Activated gamma-delta T cell treated with anti-CD3 and anti-CD28 coated beads, Interleukin-2, amount 50 U/mL, for 16 hours (primary cell): Measurements from ENCODE around the gene OR10AD1.
"Not testable (repeated sequence)": the region's sequence is repeated elsewhere in the genome, so short reads cannot be mapped to it uniquely, and the experiment has no call there.

Source experiments
- DNase-seq: peaks from one replicate; pipeline ENCODE4 v3.0.0-alpha.2; 2020; ENCODE audit warnings: low read depth

The OR10AD1 gene

DNA sequence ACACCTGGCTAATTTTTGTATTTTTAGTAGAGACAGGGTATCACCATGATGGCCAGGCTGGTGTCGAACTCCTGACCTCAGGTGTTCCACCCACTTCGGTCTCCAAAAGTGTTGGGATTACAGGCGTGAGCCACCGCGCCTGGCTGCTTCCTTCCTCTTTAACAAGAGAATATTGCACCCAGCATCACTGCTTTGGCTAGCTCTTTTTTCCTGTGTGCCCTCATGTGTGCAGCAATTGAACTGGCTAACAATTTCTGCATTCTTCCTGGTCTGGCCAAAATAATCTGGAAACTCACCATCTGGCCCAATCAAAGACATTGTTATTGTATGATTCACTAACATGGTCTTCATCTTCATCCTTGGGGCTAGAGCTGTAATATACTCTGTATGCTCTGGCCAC lies 43.0 kb downstream of the OR10AD1 start:
- no peak for DNase-seq

DNA sequence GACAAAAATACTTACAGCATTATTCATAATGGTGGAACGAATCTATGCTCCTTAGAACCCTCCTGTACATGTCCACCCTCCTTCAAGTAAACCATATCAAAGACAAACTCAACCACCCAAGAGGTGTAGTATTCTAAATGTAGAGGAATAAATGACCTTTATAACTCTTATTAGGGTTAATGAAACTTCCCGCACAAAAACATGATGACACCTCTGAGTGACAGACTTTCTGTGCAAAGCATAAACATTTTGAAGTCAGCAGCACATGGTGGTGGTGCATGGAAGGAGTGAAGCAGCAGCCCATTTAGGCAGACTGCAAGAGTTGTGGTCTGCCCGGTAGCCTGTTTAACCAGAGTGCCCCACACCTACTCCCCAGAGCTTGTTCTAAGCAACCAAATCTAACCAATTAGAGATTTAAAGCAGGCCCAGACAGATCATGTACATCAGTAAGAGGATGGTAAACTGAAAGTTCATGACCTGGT lies 45.2 kb downstream of the OR10AD1 start:
- no peak for DNase-seq

DNA sequence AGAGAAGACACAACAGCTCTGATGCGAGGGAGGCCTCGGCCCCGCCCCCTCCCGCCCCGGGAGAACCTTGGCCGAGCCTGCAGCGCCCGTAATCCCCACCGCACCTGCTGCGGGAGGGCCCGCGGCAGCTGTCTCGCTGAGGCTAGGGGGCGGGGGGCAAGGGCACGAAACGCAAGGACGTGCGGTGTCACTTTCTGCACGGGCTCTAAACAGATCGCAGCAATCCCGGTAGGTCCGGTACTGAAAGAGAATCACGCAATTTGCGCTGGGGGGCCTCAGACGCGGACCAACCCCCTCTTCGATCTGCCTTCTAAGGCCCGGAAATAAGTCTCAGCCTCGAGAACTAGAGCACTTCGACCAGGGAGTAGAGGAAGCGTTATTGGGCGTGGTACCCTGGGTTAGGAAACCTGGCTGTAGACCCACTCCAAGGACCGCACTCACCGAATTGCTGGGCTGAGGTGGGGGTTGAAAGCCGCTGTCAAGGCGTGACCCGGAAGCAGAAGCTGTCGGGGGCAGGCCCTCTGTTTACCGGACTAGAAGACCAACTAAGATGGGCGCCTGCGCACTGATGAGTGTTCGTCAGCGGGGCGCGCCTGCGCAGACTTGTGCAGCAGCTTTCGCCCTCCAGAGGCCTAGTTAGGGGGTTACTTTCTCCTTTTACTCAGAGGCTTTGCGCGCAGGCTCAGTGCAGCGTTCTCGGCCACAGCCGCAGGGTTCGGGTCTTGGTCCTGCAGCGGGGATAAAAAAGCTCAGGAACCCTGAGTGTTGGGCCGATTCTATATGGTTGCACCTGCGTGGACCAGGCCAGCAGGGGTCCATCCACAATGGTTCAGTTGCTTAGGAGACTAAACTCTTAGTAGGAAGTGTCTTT lies 45.8 kb downstream of the OR10AD1 start, which contains the start of gene ASB8:
Gene ASB8 (minus strand): TSS at position 498 of the 871 bp plus-strand sequence. CDS start 4,019 bp downstream, outside the sequence.
- peak; percentile 99 for DNase-seq

DNA sequence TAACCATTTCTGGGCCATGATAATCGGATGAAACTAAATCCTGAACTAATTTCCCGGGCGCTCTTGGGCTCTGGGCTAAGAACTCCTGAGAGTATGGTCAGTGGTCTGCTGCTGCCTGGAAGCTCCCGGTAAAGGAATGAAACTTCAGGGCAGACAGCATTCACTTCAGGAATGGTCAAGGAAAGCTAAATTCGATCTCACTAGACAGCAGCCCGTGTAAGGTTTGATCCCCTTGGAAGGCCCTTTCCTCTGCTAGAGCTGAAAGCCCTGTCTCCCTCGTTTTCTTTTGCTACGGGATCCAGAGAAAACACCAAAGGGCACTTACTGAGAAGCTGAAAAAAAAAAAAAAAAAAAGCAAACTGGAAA lies 46.5 kb downstream of the OR10AD1 start:
- DNase-seq: no peak

DNA sequence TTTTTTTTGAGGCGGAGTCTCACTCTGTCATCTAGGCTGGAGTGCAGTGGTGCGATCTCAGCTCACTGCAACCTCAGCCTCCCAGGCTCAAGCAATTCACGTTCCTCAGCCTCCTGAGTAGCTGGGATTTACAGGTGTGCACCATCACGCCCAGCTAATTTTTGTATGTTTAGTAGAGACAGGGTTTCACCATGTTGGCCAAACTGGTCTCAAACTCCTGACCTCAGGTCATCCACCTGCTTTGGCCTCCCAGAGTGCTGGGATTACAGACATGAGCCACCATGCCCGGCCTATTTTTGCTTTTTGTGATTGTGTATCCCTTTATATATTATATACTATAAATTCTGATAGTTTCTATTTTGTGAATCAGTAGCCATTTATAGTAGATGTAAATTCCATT lies 47.3 kb downstream of the OR10AD1 start:
- not testable (repeated sequence) for DNase-seq
